ENCODE results near the gene PEAK3.

PEAK3 gene

DNA sequence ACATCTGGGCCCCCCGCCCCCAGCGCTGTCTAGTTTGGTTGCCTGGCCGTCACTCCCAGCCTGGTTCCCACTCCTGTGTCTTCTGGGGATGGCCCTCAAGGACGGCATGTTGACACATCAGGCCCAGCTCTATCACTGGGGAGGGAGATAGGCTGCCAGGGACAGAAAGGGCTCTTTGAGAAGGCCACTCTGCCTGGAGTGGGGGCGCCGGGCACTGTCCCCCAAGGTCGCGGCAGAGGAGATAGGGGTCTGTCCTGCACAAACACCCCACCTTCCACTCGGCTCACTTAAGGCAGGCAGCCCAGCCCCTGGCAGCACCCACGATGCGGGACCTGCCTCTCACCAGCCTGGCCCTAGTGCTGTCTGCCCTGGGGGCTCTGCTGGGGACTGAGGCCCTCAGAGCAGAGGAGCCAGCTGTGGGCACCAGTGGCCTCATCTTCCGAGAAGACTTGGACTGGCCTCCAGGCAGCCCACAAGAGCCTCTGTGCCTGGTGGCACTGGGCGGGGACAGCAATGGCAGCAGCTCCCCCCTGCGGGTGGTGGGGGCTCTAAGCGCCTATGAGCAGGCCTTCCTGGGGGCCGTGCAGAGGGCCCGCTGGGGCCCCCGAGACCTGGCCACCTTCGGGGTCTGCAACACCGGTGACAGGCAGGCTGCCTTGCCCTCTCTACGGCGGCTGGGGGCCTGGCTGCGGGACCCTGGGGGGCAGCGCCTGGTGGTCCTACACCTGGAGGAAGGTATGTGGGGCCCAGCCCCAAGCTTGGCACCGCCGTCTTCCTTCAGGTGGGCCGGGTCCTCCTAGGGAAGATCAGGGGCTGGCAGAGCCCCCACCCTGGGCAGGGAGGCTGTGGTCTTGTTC, 32.7 kb downstream of the PEAK3 start, which contains the start of gene AMH:
Gene AMH, plus strand, starts transcription at position 314 of the 857 bp plus-strand sequence. Its CDS starts 10 bp downstream, at position 324.
- no peak for ATAC-seq

DNA sequence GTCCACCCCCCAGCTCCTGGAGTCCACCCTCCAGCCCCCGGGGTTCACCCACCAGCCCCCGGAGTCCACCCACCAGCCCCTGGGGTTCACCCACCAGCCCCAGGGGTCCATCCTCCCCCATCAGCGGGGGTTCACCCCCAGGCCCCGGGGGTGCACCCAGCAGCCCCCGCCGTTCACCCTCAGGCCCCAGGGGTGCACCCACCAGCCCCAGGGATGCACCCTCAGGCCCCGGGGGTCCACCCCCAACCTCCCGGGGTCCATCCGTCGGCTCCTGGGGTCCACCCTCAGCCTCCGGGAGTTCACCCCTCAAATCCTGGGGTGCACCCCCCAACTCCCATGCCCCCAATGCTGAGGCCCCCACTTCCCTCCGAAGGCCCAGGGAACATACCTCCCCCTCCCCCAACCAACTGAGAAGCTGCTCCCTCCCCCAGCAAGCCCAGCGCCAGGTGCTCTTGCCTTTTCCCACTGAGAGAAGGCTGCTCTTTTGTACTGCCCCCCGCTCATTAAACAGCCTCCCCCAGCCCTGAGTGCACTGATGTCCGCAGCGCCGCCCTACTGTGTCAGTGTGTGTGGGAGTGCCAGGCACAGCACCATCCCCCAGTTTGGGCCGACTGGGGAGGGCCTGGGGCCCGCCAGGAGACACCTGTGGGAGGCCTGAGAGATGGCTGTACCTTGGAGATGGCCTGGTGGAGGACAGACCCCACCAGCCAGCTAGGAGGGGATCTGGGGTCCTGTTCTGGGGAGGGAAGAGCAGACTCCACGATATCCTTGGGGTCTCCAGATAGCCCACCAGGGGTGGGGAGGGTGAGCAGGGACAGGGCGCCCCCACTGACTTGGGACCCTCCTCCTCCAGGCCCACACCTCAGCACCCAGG, 33.6 kb downstream of the PEAK3 start:
- ATAC-seq, result no peak

DNA sequence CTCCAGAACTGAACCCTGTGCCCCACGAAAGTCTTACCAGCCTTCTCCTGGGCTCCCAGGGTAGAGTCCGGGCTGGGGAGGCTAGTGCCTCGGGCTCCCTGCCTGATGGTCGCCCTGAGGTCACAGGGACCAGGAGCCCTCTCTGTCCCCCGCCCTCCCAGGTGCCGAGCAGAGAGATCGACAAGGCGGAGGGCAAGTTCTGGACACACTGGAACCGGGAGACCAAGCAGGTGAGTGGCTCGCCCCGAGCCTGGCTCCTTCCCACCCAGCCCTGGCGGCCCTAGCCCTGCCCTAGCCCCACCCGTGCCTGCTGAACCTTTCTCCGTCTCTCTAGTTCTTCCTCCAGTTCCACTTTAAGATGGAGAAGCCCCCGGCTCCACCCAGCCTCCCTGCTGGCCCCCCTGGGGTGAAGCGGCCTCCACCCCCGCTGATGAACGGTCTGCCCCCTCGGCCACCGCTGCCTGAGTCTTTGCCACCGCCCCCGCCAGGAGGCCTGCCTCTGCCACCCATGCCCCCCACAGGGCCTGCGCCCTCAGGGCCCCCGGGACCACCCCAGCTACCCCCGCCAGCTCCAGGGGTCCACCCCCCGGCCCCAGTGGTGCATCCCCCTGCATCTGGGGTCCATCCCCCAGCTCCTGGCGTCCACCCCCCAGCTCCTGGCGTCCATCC, 34.4 kb downstream of the PEAK3 start:
- ATAC-seq, result no peak

DNA sequence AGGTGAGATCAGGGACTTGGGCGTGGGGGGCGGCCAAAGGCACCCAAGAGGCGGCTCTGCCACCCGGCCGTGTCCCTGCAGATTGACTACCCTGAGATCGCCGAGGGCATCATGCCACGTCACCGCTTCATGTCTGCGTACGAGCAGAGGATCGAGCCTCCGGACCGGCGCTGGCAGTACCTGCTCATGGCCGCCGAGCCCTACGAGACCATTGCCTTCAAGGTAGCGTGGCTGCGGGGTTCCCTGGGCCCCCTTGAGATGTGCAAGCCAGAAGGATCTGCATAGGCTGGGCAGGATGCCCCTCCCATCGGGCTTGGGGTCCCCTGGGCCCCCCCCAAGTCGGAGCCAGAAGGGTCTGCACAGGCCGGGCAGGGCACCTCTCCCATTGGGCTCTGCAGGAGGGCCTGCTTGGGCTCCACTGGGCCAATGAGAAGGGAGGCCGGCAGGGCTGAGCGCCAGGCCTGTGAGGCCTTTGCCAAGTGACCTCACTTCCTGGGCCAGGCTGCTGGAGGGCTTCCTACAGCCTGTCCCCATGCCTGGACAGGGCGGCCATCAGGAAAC, 35.1 kb downstream of the PEAK3 start:
- no peak for ATAC-seq

- ATAC-seq, result no peak
These were observed 35.9 kb downstream of the PEAK3 start for GRCh38 chr19:2246014-2246620.

- no peak for ATAC-seq
These were observed 36.7 kb downstream of the PEAK3 start for GRCh38 chr19:2245273-2245672.

DNA sequence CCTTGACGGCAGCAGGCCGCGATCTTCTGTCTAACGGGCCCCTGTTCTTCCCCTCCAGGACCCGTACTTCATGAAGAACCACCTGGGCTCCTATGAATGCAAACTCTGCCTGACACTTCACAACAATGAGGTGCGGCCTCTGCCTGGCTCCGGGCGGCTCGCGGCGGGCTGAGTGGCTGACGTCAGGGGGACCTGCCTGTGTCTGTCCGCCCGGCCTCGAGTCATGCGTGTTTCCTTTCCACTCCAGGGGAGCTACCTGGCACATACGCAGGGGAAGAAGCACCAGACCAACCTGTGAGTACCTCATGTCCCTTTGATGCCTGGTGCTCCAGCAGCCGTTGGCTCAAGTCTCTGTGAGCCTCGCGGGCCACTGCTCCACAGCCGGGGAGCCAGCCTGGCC, 37.5 kb downstream of the PEAK3 start:
- no peak for ATAC-seq

DNA sequence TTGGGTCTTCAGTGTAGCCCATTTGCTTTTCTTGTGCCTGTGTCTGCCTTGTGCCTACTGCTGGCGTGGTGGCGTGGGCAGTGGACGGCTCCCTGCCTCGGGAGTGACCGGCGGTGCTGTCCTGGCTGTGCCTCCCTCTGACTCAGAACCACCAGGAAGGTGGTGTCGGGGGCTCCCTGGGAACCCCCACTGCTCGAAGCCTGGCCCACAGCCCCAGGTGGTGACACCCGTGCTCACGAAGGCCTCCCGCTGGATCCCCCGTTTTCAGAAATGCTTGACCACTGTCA, 37.9 kb downstream of the PEAK3 start:
- ATAC-seq, result no peak

- no peak for ATAC-seq
These were observed 38.5 kb downstream of the PEAK3 start for GRCh38 chr19:2243274-2244124.

DNA sequence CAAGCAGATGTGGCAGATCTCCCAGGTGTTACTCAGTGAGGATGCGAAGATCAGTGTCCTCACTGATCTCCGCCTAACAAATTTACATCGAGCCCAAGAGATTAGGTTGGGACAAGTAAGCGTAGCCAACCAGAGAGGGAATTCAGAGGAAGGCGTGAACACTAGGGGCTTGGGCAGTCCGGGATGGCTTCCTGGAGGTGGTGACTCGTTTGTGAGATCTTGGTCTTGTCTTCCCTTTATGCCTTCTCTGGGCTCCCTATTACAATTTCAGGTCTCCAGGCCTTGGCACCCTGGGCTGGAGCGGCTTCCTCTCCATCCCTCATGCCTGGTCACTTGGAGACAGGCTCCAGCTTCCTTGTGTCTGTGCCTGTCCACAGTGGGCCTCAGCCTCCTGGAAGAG, 39.2 kb downstream of the PEAK3 start:
- no peak for ATAC-seq

DNA sequence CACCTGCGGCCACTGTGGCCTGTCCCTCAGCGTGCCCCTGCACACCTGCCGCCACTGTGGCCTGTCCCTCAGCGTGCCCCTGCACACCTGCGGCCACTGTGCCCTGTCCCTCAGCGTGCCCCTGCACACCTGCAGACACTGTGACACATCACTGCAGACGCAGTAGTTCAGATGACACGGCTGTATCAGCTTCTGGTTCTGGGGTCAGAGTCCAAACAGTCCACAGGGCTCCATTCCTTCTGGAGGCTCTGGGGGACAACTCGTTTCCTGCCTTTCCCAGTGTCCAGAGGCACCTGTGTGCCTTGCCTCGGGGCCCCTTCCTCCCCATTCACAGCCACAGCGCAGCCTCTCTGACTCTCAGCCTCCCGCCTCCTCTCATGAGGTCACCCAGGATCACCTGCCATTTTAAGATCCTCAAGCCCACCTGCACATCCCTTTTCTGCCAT, 39.9 kb downstream of the PEAK3 start:
- ATAC-seq, result no peak

DNA sequence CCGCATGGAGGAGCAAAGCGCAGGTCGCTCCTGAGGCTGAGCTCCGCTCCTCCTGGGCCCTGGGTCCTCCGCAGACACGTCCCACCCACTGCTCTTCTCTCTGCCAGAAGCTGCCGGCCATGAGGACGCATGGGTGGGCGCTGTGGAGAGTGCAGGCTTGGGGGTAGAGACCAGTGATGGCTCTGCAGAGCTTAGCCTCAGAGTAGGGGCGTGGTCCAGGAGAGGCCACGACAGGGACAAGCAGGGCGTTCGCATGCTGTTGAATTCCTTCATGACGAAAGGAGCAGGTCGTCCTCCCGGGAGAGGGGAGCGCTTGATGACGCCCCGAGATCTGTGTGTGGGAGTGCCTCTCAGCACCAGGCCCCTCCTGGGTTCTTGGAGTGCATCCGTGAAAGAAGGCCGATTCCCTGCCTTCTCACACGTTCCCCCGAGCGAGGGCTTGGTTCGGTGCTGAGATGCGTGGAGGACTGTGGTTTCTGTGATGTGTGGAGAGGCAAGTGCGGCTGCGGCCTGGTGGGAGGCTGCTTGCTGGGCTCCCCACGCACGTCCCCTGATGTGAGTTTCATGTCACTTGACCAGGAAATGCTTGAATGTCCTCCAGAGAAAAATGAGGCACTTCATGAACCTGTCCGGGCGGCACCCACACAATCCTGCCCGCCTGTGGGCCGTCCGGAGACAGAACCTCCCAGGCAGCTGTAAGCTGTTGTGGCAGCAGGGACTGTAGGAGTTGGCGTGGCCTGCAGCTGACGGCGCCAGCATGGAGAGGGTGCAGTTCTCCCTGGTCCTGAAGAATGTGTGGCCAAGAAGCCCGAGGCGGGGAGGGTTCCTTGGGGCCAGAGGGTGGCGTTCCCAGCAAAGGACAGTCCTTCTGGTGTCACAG, 40.9 kb downstream of the PEAK3 start:
- no peak for ATAC-seq

DNA sequence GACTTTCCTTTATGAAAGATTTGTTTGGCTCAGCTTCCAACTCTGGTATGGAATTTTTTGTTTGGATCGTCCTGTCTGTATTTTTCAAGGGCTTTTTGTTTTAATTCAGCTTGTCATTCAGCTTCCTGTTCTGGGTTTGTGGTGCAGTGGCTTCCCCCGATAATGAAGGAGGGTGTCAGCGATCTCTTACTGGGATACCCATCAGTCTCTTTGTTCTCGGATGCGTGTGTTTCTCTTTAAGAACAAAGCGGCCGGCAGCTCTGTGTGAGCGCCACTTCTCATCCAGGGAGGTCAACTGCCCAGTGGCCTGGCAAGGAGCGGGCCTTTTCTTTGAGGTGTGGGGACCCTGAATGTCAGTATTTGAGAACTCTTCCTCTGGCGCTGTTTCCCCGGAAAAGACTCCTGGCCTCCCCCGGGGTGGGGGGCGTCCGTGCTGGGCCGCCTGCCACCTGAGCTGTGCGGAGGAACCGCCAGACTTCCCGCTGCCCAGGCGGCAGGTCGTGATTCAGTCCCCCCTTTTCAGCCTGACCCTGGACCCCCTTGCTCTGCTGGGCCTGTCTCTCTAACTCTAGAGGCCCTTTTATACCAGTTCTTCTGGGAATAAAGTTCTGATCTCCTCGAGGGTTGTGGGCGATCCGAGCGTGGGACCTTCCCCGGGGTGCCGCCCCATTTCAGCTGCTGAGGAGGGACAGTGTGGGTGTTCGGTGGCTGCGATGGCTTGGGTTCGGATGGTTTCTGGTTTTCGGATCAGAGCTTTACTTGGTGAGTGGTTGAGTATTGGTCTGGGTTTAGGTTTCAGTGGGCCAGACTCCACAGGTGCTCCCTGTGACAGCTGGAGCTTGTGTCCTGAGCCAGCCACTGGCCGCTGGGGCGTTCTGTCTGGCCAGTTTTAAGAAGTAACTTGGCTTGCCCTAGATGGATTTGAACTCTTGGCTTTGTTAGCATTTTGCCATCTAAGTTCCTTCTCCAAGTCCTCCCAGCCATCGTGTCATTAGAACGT, 41.9 kb downstream of the PEAK3 start:
- ATAC-seq, result no peak

GRCh38 chr19:2239173-2239572, 42.8 kb downstream of the PEAK3 start:
- no peak for ATAC-seq

DNA sequence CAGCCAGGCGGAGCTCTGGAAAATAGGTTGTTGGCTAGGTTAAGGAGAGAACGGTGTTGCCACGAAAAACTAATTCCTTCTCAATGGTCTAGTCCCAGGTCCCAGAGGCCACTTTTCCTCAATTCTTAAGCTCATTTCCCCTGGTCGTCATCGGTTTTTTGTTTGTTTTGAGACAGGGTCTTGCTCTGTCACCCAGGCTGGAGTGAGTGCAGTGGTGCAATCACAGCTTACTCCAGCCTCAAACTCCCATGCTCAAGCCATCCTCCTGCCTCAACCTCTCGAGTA, 44.2 kb downstream of the PEAK3 start:
- no peak for ATAC-seq

GRCh38 chr19:2237051-2237868, 44.7 kb downstream of the PEAK3 start:
- ATAC-seq, result no peak

- ATAC-seq, result peak; percentile 75 to 79
These were observed 45.5 kb downstream of the PEAK3 start, which contains the start of the genes PLEKHJ1 and SF3A2 for GRCh38 chr19:2236314-2237050. TSS of gene PLEKHJ1 (minus strand) at chr19:2236329. CDS start at chr19:2236248, 81 bp downstream. TSS of gene SF3A2 (plus strand) at chr19:2236824. CDS start at chr19:2243419, 6,595 bp downstream.

GRCh38 chr19:2236064-2236313, 46.0 kb downstream of the PEAK3 start:
- no peak for ATAC-seq

Data from activated CD4-positive, CD25-positive, alpha-beta regulatory T cell treated with anti-CD3 and anti-CD28 coated beads, Interleukin-2, amount 50 U/mL, for 24 hours (primary cell).